GM21717 (cell line): ENCODE measurements around the gene SECTM1.
"Not testable (repeated sequence)": the region's sequence is repeated elsewhere in the genome, so short reads cannot be mapped to it uniquely, and the experiment has no call there.

ENCODE experiments used
- ATAC-seq: cut with Tn5 transposase; IDR thresholded peaks from one replicate; pipeline ENCODE4 v1.9.1; 2021; ENCODE audit warnings: mild to moderate bottlenecking, moderate library complexity; ENCODE audit not compliant: unreplicated experiment

The SECTM1 gene

GRCh38 chr17:82348866-82349265 lies 15.3 kb upstream of the SECTM1 start:
- no peak for ATAC-seq

- no peak for ATAC-seq
Observed at GRCh38 chr17:82348434-82348833, 14.9 kb upstream of the SECTM1 start.

DNA sequence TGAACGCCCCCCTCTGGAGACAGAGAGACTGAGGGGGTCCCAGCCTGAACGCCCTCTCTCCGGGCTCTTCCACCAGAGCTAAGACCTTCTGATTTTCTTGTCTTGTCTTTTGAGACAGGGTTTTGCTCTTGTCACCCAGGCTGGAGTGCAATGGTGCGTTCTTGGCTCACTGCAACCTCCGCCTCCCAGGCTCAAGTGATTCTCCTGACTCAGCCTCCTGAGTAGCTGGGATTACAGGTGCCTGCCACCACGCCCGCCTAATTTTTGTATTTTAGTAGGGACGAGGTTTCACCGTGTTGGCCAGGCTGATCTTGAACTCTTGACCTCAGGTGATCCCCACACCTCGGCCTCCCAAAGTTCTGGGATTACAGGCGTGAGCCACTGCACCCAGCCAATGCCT lies 14.4 kb upstream of the SECTM1 start:
- ATAC-seq: not testable (repeated sequence)

DNA sequence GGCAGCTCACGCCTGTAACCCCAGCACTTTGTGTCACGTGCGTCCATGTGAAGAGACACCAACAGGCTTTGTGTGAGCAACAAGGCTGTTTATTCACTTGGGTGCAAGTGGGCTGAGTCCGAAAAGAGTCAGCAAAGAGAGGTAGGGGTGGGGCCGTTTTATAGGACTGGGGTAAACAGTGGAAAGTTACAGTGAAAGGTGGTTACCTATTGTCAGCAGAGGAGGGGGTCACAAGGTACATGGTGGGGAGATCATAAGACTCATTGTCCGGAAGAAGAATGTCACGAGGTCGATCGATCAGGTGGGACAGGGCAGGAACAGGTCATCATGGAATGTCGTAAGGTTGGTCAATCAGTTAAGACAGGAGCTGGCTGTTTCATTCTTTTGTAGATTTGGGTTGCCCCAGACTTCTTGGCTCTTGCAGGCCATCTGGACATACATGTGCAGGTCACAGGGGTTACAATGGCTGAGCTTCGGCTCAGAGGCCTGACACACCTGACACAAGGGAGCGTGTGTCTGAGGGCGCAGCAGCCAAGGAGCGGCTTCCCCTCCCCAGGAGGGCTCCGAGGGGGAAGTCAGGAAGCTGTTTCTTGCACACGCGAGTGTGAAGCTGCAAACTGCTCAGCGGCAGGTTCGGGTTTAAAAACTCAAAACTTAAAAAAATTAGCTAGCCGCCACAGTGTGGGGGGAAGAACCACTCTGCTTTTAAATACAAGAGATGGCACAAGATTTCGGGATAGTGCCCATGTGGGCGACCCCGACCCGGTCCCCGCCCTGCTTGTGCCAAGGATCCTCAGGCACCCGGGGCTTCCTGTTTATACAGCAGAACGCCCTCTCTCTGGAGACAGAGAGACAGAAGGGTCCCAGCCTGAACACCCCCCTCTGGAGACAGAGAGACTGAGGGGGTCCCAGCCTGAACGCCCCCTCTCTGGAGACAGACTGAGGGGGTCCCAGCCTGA lies 13.1 kb upstream of the SECTM1 start:
- ATAC-seq: no peak

DNA sequence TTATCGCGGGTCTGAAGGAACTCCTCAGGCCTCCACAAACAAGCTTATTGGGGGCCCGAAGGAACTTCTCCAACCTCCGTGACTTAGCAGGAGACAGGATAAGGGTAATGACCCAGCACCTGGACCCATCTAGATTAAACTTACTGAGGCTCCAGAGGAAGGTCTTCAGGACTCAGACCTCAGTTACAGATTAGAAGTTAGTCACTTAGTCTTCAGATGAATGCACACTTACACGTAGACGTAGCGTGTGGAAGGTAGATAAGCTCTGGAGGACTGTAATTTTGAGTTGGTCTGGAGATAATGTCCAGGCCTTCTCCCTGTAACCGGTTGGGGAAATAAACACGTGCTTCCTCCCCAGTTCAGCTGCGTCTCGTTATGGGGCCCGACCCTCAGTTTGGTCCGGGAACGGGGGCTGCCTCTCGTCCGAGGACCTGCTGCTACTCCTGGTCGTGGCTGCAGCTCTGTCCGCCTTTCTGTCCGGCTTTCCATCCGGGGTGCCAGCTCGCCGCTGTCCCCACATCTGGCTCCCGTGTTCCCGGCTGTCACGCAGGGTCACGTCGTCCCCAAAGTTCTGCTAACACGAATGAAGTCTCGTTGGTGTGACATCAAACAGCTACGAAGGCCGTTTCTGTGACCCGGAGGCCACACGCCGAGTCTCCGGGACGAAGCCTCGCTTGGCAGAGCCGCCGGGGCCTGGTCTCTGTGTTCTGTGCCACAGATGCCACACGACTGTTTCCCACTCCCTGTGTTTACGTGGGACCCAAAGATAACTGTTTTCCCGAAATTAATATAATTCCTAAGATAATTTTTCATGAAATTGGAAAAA lies 11.8 kb upstream of the SECTM1 start:
- no peak for ATAC-seq

GRCh38 chr17:82344175-82344907 lies 10.8 kb upstream of the SECTM1 start:
- no peak for ATAC-seq

DNA sequence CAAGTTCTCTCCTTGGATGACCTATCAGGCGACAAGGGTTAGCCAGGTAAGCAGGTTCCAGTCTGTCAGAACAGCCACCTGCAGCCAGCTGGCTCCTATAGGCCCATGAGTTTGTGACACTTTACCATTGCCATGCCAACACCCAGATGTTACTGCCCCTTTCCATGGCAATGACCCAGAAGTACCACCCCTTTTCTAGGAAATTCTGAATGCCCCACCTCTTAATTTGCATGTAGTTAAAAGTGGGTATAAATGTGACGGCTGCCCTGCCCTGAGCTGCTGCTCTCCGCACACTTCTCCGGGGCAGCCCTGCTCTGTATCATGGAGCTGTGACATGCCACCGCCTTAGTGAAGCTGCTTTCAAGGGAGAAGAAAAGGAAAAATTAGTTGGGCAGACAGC lies 10.0 kb upstream of the SECTM1 start:
- no peak for ATAC-seq

- ATAC-seq: no peak
Observed at GRCh38 chr17:82342361-82343079, 9.0 kb upstream of the SECTM1 start.

GRCh38 chr17:82339634-82340580 lies 6.3 kb upstream of the SECTM1 start:
- no peak for ATAC-seq

DNA sequence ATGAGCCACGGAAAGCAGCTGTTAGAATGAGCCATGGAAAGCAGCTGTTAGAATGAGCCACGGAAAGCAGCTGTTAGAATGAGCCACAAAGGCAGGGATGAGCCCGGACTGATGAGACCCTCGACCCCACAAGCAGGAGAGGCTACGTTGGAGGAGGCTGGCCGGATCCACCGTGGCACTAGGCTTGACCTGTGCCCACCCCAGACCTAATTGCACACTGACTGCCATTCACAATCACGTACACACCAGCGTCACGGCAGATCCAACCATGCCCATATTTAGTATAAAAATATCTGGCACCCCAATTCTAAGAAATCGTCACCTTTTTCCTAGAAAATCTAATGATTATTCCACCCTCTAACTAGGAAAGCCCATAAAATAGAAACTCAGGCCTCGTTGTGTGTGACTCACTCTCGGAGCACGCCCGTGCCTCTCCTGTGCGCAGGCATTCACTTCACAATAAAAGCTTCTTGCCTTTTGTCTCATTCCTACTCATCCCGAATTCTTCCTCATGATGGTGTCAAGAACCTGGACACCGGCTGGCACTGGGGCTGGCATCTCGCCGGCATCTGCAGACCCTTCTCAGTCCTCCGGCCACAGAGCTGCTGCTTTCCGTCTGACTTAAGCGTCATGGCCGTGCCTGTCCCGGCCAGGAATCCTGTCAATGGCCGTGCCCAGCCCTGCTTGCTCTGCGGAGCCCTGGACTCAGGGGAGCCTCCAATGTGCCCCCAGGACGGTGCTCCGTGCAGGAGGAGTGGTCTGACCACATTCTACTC lies 5.5 kb upstream of the SECTM1 start:
- no peak for ATAC-seq

DNA sequence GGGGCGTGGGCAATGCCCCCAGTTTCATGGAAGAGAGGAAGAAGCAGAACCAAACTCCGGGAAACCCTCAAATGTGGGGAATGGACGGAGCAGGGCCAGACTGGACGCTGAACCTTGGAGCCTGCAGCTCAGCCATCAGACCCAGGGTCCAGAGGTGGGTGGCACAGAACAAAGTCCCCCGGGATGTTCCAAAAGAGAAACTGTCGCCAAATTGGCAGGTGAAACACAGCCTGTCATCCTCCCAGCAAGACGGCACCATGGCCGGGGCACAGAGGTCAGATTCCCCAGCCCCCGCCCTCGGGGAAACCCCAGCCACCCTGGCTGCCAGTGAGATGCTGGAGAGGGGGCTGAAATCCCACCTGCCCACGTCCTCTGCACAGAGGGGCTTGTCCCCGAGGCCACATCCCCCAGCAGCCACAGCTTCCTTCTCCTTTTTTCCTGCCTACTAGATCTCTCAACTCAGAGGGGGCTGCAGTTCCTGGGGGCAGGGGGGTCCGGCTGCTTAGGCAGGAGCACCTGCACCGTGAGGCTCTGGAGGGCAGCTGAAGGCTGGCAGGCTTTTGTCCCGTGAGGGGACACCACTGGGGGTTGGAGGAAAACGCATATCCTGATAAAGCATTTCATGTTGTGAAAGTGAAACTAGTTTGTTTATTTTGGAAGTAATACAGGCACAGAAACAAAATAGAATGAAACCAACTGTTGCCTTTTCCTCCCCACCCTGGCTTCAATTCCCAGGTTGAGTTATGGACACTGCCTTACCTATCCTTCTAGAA lies 1.2 kb upstream of the SECTM1 start:
- ATAC-seq: no peak

- ATAC-seq: no peak
Observed at GRCh38 chr17:82334204-82334621, 647 bp upstream of the SECTM1 start.

- ATAC-seq: no peak
Observed at GRCh38 chr17:82332669-82333278, 792 bp downstream of the SECTM1 start.

GRCh38 chr17:82331345-82331939 lies 2.1 kb downstream of the SECTM1 start:
- no peak for ATAC-seq

DNA sequence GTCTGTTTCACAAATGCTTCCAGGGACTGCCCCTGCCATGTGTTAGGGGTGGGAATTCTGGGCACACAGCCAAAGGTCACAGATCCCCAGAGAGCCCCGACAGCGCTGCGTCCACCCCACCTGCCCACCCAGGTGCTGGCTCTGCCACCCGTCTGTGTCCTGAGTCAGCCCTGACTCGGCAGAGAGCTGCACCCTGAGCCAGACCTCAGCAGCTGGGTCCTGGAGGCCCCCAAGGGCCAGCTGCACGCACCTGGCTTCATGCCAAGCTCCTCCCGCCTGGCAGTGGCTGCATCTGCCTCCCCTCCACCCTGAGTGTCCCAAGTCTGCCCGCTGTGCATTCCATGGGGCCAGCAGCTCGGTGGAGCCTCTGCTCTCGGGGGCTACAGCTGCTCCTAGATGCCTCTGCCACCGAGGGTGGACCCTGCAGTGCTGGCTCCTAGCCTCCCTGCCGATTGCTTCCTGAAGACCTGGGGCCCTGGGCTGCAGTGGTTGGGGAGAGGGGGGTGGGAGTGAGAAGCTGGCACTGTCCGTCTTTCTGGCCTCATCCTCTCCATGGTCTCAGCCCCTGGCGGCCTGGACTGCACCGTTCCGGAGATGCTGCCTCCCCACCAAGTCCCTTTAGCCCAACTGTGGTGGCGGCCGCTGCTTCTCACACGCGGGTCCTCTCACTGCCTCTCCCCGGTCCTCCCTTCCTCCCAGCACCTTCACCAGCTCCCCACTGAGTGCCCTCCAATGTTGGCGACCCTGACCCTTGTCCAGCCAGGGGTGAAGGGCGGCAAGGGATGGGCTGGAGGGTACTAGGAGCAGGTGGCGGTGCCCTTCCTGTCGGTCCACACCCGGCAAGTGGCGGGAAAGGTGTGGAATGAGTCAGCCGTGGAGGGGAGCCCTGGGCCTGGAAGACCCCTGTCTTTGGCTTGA lies 3.0 kb downstream of the SECTM1 start:
- ATAC-seq: no peak
